ENCODE results near the gene BCL2L13. TPM values are rescaled to one million over a fixed set of nuclear protein-coding genes. Genes with fewer than 3 reads are reported as not detected.

The BCL2L13 gene
- total RNA-seq, 1 experiment from 2014 or later, result 26.0 TPM

DNA sequence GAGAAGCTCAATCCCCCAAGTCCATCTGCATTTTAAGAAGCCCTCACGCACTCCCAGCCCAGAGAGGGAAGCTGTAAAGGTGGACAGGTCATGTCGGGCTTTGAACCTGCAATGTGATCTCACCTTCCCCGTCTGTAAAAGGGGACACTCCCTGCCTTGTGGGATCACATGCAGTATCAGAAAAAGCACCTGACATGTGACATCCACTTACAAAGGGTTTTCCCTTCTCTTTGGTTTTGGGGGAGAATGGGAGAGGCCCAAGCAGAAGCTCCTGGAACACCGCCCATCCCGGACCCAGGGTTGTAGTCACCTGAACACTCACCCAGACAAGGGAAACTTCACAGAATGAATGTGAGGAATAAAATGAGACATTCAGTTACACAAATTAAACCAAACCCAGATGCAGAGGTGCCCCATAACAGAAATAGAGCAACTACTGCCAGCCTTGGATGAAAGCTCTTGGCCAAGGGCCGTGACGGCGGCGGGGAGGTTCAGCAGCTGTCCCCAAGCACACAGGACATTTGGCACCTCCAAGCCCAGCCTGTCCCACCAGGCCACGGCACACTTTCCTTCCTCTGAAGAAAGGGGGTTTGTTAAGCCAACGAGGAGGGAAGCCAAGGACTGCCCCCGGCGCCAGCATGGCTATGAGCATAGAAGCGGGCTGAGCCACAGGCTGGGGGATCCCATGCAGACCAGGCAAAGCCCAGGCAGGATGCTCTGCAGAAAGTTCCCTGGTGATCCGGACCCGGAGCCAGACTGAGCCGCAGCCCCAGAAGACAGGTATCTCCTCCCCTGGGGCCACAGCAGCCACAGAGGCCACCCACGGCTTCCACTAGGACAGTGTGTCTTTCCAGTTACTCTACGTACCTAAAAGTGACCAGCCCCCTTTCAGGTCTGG, 131.9 kb downstream of the BCL2L13 start:
- Mint-ChIP-seq H3K4me3 (no peak overlapping the region), H3K4me1 (peaks cover 16 to 19% of the 10 kb centered on the region in 2 experiments), H3K9me3 (no peaks in the 10 kb centered on the region; a peak in 1 of 5 replicates), H3K36me3 (ENCODE audit: insufficient read depth in 1 of 3, low read depth in 3 of 3) (peaks cover 0 to 4% (median 1%) of the 10 kb centered on the region in 3 experiments; a peak in 2 of 7 replicates), H3K27ac (peak overlapping the region in 1 of 3 experiments; percentile 76; a peak in 2 of 7 replicates), H3K27me3 (ENCODE audit: low read depth) (peaks cover 16% of the 10 kb centered on the region)
- no peak overlapping the region for H3K23ac ChIP-seq (ENCODE audit: insufficient read length, low read depth, low read length)
- peaks cover 5% of the 10 kb centered on the region; the same call in 1 of the 2 replicates for H3K4me1 ChIP-seq (ENCODE audit: insufficient read depth, low read length)
- no peak overlapping the region for H3K18ac ChIP-seq (ENCODE audit: insufficient read length, low read depth, low read length)
- H3K23me2 ChIP-seq (ENCODE audit: insufficient read length, low read depth, low read length, poor library complexity, severe bottlenecking), result peaks cover 11% of the 10 kb centered on the region
- no peak overlapping the region for H3T11ph ChIP-seq (ENCODE audit: low read length)
- no peak overlapping the region for H2BK15ac ChIP-seq (ENCODE audit: low read depth, low read length)
- no peak overlapping the region for H2AFZ ChIP-seq (ENCODE audit: low read length)
- H3K27me3 ChIP-seq (ENCODE audit: insufficient read depth, low read length), result no peaks in the 10 kb centered on the region
- DNase-seq, result no peak
- H4K5ac ChIP-seq (ENCODE audit: insufficient read length, low read depth, low read length), result no peak overlapping the region
- no peak overlapping the region for H4K91ac ChIP-seq (ENCODE audit: insufficient read length, low read depth, low read length)
- no peak overlapping the region for H2BK20ac ChIP-seq (ENCODE audit: low read depth, low read length, poor library complexity, severe bottlenecking)
- H3K4me2 ChIP-seq (ENCODE audit: insufficient read depth, insufficient read length, low read length), result no peak overlapping the region
- no peak overlapping the region for H3K56ac ChIP-seq (ENCODE audit: insufficient read length, low read depth, low read length)
- no peak overlapping the region for H3K9ac ChIP-seq (ENCODE audit: extremely low read depth, insufficient read length, low read length)
- WGBS (ENCODE audit: extremely low coverage, insufficient read length, low lambda C conversion rate), result no CpG with 5 or more reads among the region's 19 CpGs
- H3K4ac ChIP-seq (ENCODE audit: low read depth, low read length), result no peak overlapping the region
- H4K8ac ChIP-seq (replicated peaks; ENCODE audit: insufficient read length, low read depth, low read length), result no peak overlapping the region
- H3K14ac ChIP-seq (ENCODE audit: insufficient read depth, low read length), result no peak overlapping the region
- no peaks in the 10 kb centered on the region for H4K20me1 ChIP-seq (ENCODE audit: control insufficient read depth, insufficient read depth, insufficient read length)
- no peak overlapping the region for H2AK5ac ChIP-seq (ENCODE audit: insufficient read length, low read length)
- no peak overlapping the region for H2BK120ac ChIP-seq (ENCODE audit: low read depth, low read length, poor library complexity, severe bottlenecking)
- no peak overlapping the region for H3K27ac ChIP-seq (ENCODE audit: insufficient read length, low read depth, low read length)
- no peaks in the 10 kb centered on the region for H3K79me1 ChIP-seq (ENCODE audit: insufficient read depth, low read depth, low read length, poor library complexity, severe bottlenecking)
- TF ChIP-seq, protein P1, sequence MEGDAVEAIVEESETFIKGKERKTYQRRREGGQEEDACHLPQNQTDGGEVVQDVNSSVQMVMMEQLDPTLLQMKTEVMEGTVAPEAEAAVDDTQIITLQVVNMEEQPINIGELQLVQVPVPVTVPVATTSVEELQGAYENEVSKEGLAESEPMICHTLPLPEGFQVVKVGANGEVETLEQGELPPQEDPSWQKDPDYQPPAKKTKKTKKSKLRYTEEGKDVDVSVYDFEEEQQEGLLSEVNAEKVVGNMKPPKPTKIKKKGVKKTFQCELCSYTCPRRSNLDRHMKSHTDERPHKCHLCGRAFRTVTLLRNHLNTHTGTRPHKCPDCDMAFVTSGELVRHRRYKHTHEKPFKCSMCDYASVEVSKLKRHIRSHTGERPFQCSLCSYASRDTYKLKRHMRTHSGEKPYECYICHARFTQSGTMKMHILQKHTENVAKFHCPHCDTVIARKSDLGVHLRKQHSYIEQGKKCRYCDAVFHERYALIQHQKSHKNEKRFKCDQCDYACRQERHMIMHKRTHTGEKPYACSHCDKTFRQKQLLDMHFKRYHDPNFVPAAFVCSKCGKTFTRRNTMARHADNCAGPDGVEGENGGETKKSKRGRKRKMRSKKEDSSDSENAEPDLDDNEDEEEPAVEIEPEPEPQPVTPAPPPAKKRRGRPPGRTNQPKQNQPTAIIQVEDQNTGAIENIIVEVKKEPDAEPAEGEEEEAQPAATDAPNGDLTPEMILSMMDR (conservative IDR thresholded peaks at IDR 0.05), result no peak
- H2BK5ac ChIP-seq (ENCODE audit: insufficient read length, low read length), result no peak overlapping the region
- no peak overlapping the region for H2BK12ac ChIP-seq (ENCODE audit: insufficient read length, low read depth, low read length)
- H3K9me3 ChIP-seq (ENCODE audit: control insufficient read depth, low read depth, low read length), result no peaks in the 10 kb centered on the region
- H3K79me2 ChIP-seq (ENCODE audit: insufficient read depth, low read length), result peaks cover 2% of the 10 kb centered on the region; the same call in 1 of the 2 replicates
